Glomerular visceral epithelial cell (primary cell): Measurements from ENCODE around the gene SYT9.

Source experiments
- DNase-seq: peaks from one replicate; pipeline ENCODE4 v3.0.0-alpha.2; 2016; ENCODE audit errors: extremely low spot score

The SYT9 gene

DNA sequence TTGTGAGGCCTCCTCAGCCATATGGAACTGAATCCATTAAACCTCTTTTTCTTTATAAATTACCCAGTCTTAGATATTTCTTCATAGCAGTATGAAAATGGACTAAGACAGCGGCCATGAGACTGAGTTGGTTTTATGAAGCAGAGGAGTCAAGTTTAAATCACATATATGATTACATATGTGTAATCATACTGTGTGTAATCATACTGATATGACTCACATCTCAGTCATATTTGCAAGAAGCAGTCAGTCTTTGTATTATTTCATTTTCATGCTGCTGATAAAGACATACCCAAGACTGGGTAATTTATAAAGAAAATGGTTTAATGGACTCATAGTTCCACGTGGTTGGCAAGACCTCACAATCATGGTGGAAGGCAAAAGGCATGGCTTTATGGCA, 89.8 kb downstream of the SYT9 start:
- DNase-seq = no peak

DNA sequence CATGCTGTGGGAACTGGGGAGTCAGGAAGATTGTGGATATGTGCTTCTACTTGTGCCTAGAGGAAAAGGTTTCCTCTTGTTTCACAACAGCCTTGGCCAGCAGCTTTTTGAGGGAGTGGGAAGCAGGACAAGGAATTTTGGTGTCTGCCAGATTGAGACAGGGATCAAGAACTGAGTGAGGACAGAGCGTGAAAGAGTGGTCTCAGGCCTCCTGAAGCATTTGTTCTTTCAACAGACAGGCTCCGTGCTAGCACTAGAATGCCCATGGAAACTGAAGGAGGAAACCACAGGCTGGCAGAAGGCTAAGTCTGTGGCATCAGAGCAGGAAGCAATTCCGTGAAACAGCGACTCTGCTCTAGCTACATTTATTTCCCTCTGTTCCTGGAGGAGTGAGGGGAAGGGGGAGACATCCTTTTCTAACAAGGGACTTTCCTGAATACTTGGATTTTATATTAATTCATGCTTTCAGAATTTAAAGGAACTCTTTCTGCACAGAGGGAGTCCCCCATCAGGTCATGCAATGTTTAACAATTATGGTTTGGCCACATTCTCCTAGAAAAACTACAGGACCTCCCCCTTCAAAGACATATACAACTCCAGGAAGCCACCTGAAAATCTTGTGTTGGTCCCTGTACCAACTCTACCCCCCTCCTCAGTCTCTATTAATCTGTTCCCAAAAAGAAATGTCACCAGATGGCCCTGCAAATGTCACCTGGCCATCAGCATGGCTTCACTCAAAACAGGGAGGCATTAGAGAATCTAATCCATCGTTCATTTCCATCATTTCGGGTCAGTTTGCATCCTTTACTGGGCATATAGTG, 96.1 kb downstream of the SYT9 start:
- DNase-seq = no peak

DNA sequence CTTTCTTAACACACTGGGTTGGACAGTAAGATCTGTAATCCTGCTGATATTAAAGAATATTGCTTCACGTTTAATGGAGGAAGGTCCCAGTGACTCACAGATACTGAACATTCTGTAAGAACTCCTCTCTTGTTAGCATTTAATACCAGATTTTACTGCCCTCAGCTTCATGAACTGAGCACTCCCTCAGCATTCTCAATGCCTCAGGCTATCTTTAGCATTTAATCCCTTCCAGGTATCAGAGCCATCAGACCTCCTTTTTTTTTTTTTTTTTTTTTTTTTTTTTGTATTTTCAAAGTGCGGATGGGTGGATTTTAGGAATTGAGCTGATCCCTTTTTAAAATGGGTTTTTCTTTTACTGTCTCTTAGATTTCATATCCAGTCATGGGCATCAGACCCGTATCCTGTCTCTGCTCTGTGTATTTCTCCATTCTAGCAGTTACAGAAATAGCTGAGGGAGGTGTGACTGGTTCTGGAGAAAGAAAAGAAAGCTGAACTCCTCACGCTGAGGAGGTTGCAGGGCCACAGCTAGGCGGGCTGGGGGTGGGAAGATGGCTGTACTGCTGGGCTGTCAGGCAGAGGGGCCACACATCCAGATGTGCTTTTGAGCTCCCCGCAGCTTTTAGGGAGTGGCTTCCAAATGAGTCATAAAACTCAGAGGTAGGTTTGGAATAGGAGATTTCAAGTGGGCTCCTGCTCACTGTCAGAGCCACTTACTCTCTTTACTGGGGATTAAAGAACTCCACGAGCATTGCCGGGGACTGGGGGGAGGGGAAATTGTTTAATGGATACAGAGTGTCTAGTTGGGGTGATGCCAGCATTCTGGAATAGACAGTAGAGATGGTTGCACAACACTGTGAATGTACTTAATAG, 97.0 kb downstream of the SYT9 start:
- no peak for DNase-seq

DNA sequence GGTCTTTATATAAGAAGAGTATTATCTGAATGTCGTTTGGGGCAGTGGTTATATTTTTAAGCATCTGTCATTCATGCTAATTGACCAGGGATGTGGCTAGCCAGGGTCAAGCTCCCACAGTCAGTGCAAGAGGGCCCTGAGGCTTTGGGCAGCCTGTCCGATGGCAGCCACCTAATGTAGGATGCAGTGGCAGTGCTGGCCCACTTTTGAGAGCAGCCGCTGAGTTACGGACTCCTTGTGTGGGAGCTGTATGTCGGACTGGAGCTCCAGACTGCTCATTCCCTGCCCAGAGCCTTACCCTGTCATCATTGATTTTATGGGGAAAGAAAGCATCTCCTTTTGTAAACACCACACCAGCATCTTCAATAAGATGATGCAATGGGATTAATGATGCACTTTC, 99.5 kb downstream of the SYT9 start:
- DNase-seq = no peak

DNA sequence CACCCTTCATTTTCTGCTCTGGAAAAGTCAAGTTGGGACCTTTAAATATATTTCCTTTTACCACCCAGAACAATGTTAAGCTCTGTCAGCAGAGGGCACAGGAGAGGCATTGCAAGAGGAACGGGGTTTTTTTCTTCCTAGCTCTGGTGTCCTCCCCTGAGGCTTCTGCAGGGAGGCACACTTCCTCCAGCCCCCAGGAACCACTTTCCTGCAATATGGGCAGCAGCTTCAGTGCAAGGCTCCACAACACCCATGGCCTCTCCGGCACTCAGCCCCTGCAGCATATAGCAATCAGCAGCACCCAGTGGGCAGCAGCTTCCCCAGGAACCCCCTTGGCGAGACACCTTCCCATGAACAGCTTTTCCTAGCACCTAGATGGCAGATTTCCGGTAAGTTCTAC, 101.4 kb downstream of the SYT9 start:
- DNase-seq = no peak

DNA sequence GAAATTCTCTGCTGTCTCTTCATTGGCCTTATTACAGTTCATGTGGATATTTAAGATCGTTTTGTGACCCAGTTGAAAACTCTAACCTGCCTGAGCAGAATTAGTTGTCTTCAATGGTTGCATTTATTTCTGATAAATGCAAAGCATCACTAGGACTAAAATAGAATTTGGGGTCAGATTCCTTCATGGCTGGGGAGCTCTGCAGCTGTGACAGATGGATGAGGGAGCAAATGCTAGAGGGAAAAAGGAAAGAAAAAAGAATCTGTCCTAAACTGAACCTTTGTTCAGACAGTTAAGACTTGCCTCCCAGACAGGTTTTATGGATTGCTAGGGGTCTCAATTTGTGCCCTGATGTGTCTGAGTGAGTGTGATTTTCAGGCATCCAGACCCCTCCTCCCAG, 113.0 kb downstream of the SYT9 start:
- DNase-seq = no peak

DNA sequence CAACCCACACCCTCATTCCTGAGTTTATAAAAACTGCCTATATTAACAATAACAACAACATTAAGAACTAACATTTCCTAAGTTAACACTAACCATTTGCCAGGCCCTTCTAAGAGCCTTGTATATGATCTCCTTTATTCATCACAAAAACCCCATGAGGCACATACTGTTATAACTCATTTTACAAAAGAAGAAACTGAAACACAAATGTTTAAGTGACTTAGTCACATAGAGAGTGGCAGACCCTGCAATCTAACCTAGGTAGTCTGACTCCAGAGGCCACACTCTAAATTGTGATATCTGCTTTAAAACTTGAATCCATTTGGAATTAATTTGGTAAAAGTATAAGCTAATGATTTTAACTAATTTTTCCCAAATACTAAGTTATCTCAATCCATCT, 116.1 kb downstream of the SYT9 start:
- DNase-seq = no peak

DNA sequence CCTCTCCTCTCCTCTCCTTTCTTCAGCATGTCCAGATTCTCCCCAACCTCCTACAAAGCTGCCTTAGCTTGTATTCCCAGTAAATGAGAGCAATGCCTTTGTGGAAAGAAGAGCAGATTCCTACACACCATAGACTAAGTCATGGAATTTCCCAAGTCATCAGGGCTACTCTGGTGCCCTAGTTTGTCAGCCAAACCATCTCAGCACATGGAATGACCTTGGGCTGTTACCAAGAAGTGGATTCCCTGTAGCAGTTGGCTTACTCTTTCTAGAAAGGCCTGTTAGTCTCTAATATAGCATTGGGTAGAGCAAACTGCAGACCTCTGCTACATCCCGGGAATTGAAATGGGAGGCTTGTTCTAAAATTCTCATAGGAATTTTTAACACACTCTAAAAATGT, 124.7 kb downstream of the SYT9 start:
- no peak for DNase-seq

DNA sequence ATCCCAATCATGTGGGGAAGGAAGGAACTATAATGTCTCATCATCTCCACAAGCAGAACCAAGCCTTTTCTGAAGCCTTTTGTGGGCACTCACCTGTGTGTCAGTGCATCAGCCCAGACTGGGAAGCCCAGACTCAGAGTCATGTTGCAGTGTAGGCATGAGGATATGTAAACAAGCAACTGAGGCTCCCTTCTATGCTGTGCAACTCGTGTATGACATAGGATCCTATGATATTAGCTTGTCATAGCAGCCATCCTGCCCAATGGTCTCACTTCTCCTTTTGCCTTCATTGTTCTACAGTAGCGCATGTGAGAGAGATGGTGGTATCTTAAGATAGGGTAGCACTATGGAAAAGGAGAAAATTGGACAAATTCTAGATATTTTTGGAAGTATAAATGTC, 130.2 kb downstream of the SYT9 start:
- no peak for DNase-seq

DNA sequence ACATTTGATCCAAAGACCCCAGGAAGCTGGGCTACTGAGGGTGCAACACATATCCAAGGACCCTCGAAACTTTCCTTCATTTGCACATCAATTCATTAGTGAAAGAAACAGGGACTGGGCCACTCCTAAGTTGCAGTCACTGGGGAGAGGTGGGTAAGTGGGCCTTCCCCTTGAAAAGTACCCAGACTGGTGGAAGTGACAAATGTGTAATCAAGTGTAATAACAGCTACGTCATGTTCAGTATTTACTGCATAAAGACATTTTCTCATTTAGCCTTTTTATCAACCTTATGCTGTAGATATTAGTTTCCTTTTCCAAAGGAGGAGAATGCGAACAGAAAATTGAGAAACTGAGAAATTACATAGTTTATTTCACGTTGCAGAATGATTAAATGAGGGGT, 131.7 kb downstream of the SYT9 start:
- DNase-seq = no peak

DNA sequence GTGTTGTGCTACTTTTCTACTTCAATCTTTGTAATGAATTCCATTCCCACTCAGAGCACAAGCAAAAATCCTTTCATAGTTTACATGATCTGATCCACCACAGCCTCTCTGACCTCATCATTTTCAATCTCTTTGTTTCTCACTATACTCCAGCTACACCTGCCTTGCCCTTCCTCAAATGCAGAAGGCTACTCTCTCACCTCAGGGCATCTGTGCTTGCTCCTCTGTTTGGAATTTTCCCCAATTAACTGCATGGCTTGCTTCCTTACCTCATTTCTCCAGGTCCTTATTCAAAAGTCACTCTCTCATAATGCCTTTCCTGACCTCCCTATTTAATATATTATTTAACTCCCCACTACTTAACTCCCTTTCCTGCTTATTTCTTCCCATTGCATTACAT, 133.0 kb downstream of the SYT9 start:
- DNase-seq = no peak

DNA sequence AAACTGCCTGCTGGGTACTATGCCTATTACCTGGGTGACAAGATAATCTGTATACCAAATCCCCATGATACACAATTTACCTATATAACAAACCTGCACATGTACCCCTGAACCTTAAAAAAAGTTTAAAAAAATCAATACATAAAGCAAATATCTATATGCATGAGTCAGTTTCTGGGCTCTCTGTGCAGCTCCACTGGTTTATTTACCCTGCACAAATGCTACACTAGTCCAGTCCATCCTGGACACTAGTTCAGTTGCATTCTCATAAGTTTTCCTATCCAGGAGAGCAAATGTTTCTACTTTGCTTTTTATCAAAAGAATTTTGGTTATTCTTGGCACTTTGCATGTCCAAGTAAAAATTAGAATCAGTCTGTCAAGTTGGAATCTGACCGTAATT, 133.8 kb downstream of the SYT9 start:
- no peak for DNase-seq

DNA sequence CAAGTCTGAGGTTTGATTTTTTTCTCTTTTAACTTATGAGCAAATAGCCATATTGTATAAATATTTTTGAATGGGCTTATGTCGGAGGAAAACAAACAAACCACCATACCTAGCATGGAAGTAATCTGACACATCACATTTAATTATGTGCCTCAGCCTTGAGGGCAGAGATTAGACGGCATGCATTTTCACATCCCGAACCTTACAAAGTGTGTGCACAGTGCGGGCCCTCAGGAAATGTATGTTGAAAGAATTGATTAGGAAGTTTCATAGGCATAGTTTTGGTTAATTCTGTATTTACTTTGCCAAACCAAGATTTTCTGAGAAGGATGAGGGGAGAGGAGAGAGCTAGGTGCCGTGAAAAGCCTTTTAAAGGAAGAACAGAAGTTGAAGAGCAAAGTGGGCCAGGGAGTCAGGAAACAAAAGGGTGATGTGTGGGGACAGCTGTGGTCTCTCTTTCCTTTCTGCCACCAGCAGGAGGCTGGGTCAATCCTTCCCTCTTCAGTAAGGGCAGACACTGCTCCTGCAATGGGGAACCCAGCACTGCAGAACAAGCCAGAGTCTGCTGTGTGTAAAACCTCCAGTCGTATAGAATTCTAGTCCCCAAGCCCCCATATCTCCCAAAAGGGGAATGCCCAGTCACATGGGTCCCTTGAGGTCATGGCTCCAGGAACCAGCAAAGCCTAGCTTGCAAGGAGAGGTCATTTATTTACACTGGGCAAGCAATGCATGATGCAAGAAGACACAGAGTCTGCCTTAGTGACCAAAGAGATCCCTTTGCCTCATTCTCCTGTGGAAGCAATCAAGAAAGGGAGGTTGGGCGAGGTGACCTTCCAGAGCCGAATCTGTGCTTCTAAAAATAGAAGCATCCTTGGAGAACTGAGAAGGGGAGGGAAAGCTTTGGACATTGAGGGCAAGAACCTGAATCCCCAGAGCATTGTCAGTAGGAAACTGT, 162.5 kb downstream of the SYT9 start:
- DNase-seq = no peak

DNA sequence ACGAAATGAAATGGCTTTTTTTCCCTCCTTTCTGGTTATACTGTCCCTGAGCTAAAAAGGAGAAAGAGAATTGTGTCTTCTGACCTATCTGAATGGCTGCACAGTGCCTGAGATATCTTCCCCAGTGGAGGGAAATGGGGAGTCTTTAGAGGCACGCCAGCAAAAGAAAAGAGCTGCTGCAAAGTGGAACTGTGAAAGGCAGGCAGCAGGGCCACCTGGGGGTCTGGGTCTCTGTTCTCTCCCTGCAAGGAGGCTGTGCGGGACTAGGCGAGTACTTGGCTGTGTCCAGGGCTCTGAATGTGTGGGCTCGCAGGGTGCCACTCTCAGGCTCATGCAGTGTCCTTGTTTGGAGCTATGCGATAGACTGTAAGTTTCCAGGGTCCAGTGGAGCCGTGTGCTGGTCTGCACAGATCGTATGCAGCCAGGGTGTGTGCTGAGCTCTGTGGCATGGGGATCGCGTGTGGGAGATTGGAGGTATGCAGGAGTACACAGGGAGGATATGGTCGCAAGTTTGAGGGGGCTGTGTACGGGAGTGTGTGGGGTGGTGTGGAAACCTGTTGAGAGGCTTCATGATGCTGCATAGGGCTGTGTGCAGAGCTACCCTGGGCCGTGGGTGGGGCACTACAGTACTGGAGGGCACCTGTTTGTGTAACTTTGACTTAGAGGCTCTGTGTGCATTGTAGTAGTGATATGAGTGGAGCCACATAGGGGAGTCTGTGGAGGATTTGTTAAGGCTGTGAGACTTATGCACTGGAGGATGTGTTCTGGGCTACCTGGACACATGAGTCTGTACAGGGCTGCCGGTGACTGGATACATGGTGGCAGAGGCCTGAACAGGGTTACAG, 163.5 kb downstream of the SYT9 start:
- DNase-seq = no peak

DNA sequence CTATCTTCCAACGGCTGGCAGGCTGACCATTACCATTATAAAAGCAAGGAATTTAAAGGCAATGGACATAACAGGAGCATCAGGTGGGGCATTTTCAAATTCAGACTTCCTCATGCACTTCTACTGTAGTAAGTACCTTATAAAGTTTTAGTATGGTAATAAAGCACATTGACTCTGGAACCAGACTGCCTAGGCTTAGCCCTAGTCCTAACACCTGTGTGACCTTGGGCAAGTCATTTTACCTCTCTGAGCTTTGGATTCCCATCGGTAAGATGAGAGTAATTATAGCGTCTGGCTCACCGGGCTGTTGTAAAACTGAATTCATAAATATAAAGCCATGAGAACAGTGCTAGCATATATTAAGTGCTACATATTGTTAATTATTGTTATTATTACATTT, 164.4 kb downstream of the SYT9 start:
- DNase-seq = no peak

DNA sequence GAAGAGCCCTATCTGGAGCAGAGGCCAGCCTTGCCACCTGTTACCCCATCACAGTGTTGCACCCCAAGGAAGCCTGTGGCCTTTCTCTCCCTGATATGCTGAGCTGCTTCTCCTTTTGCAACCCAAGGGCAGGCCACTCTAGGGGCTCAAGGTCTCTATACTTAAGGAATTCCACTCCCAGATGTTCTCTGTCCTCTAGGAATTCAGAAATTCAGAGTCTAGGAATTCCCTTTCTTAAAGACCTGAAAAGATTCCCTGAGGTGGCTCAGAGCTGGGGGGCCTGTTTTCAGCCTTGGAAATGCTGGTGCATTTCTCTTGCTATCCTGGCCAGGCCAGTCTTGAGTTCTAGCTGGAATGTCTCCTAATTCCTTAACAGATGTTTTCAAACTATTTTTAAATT, 165.6 kb downstream of the SYT9 start:
- no peak for DNase-seq

DNA sequence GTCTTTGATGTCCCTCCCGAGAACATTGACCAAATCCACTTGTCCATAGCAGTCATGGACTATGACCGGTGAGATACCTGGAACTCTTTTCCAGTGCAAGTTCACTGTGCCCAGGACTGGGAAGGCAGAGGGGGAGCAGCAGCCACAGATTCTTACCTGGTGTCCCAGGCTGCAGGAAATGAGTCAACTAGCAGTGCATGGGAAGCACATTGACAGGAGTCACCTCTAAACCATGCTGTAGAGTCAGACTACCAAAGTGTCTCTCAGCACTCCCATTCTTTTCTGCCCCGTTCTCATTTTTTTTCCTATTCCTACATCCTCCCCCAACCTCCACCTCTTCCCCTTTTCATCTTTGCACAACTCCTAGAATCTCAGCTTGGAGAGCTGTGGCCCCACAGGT, 166.4 kb downstream of the SYT9 start:
- no peak for DNase-seq

DNA sequence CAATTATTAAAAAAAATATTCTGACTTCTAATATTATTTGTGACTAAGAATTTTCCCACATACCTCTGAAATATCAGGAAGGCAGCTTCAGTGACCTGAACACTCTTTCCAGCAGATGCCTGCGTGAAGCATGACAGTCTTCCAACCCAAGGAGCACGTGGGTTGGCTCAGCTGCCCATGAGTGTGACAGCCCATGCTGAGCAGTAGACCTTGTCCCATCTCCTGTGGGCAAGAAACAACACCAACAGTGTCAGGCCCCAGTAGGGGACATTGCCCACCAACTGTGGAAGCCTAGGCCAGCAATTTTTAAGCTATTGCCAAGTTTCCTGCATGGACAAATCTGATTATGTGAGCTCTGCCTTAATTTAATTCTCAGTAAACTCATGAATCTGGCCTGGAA, 167.2 kb downstream of the SYT9 start:
- no peak for DNase-seq

DNA sequence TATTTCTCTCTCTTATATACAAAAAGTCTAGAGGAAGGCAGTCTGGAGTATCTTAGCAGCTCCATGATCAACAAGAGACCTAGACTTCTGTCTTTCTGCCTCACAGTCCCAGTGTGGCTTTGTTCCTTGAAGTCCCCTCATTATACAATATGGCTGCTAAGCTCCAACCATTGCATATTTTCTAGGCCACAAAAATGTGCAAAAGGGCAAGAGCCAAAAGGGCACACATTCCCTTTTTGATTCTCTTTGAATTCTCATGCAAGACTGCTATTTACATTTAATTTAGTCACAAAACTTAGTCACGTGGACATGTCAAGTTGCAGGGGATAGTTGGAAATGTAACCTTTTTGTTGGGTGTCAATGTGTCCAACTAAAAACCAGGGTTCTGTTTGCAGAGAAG, 169.4 kb downstream of the SYT9 start:
- DNase-seq = no peak

DNA sequence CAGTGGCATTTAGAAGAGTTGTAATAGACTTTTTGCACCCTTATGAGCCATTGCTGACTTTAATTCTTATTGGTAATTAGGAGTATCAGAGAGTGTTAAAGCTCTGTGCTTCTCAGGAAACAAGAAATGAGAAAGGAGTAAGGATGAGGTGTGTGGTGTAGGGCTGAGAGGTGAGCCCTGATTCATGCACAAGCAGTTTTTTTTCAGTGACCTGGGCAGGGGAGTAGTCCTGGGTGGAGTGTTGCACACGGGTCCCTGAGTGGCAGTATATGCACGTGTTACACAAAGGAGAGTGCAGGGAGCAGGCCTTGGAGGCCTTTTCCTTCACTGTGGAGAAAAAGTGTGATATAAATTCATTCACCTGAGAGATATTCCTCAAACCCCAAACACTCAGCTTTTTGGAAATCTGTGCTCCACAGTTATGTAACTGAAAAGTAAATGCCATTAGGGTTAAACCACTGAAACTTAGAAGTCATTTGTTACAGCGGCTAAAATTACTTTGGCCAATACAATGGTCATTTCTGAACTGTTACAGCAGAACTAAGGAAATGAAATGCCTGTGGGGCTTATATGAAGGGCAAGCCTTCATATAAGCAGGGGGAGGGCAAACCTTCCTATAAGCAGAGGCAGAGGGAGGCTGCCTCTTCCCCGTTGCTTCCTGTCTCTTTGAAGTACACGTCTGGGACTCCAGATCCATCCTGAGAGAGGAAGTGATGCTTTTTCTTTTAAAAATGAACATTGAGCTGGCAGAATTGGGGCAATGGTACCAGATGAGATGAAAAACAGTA, 171.0 kb downstream of the SYT9 start:
- DNase-seq = no peak
